ENCODE measurements around the gene LRRC45. TPM values are rescaled to one million over a fixed set of nuclear protein-coding genes. Genes with fewer than 3 reads are reported as not detected.

Gene LRRC45
- total RNA-seq, 1 donor from 2014 or later, result 39.4 TPM

- H3K27me3 Mint-ChIP-seq, result no peaks in the 10 kb centered on the region
- no peak for TF ChIP-seq CTCF (IDR thresholded peaks at IDR 0.05; ENCODE audit: unreplicated experiment)
- no peak for DNase-seq (ENCODE audit: low spot score, unreplicated experiment)
- H3K27ac Mint-ChIP-seq, result no peak overlapping the region
- H3K36me3 Mint-ChIP-seq (ENCODE audit: insufficient read depth), result peaks cover 2% of the 10 kb centered on the region
- H3K4me3 Mint-ChIP-seq (ENCODE audit: low read depth), result no peak overlapping the region
- H3K9me3 Mint-ChIP-seq (ENCODE audit: low read depth), result no peaks in the 10 kb centered on the region
- peaks cover 2% of the 10 kb centered on the region for H3K4me1 Mint-ChIP-seq (ENCODE audit: low read depth)
Measured at GRCh38 chr17:81995463-81996231, 27.5 kb upstream of the LRRC45 start.

GRCh38 chr17:81996232-81996756, 26.8 kb upstream of the LRRC45 start:
- H3K9me3 Mint-ChIP-seq (ENCODE audit: low read depth), result no peaks in the 10 kb centered on the region
- peaks cover 2% of the 10 kb centered on the region for H3K4me1 Mint-ChIP-seq (ENCODE audit: low read depth)
- H3K4me3 Mint-ChIP-seq (ENCODE audit: low read depth), result no peak overlapping the region
- H3K27ac Mint-ChIP-seq, result no peak overlapping the region
- DNase-seq (ENCODE audit: low spot score, unreplicated experiment), result no peak
- no peak for TF ChIP-seq CTCF (IDR thresholded peaks at IDR 0.05; ENCODE audit: unreplicated experiment)
- no peaks in the 10 kb centered on the region for H3K36me3 Mint-ChIP-seq (ENCODE audit: insufficient read depth)
- H3K27me3 Mint-ChIP-seq, result no peaks in the 10 kb centered on the region

- peaks cover 2% of the 10 kb centered on the region for H3K4me1 Mint-ChIP-seq (ENCODE audit: low read depth)
- H3K27ac Mint-ChIP-seq, result no peak overlapping the region
- no peaks in the 10 kb centered on the region for H3K27me3 Mint-ChIP-seq
- TF ChIP-seq CTCF (IDR thresholded peaks at IDR 0.05; ENCODE audit: unreplicated experiment), result no peak
- no peak overlapping the region for H3K4me3 Mint-ChIP-seq (ENCODE audit: low read depth)
- H3K9me3 Mint-ChIP-seq (ENCODE audit: low read depth), result no peaks in the 10 kb centered on the region
- DNase-seq (ENCODE audit: low spot score, unreplicated experiment), result no peak
- H3K36me3 Mint-ChIP-seq (ENCODE audit: insufficient read depth), result no peaks in the 10 kb centered on the region
Measured at GRCh38 chr17:81996757-81997441, 26.2 kb upstream of the LRRC45 start.

- Mint-ChIP-seq H3K9me3 (ENCODE audit: low read depth) (no peaks in the 10 kb centered on the region), H3K4me1 (ENCODE audit: low read depth) (peaks cover 2% of the 10 kb centered on the region)
- no peak for TF ChIP-seq CTCF (IDR thresholded peaks at IDR 0.05; ENCODE audit: unreplicated experiment)
Measured at GRCh38 chr17:81998212-81998611, 24.9 kb upstream of the LRRC45 start.

GRCh38 chr17:81998691-81999438, 24.2 kb upstream of the LRRC45 start:
- no peak overlapping the region for H3K4me3 Mint-ChIP-seq (ENCODE audit: low read depth)
- no peaks in the 10 kb centered on the region for H3K36me3 Mint-ChIP-seq (ENCODE audit: insufficient read depth)
- TF ChIP-seq CTCF (IDR thresholded peaks at IDR 0.05; ENCODE audit: unreplicated experiment), result no peak
- H3K27ac Mint-ChIP-seq, result no peak overlapping the region
- DNase-seq (ENCODE audit: low spot score, unreplicated experiment), result no peak
- no peaks in the 10 kb centered on the region for H3K27me3 Mint-ChIP-seq
- H3K4me1 Mint-ChIP-seq (ENCODE audit: low read depth), result peaks cover 2% of the 10 kb centered on the region
- no peaks in the 10 kb centered on the region for H3K9me3 Mint-ChIP-seq (ENCODE audit: low read depth)

More at GRCh38 chr17:81998212-81998611, 24.9 kb upstream of the LRRC45 start:
- Mint-ChIP-seq H3K27me3 (no peaks in the 10 kb centered on the region), H3K4me3 (ENCODE audit: low read depth) (no peak overlapping the region), H3K36me3 (ENCODE audit: insufficient read depth) (no peaks in the 10 kb centered on the region), H3K27ac (no peak overlapping the region)
- DNase-seq (ENCODE audit: low spot score, unreplicated experiment), result no peak
